GM18511 (cell line): ENCODE measurements around the gene RAMP3.
"Not testable (repeated sequence)": the region's sequence is repeated elsewhere in the genome, so short reads cannot be mapped to it uniquely, and the experiment has no call there.

Source experiments
- ATAC-seq: cut with Tn5 transposase; IDR thresholded peaks from one replicate; pipeline ENCODE4 v1.9.1; 2021; ENCODE audit warnings: mild to moderate bottlenecking, moderate library complexity; ENCODE audit not compliant: unreplicated experiment

The RAMP3 gene

GRCh38 chr7:45131891-45132290 lies 25.7 kb upstream of the RAMP3 start:
- ATAC-seq: no peak

GRCh38 chr7:45132708-45133320 lies 24.8 kb upstream of the RAMP3 start:
- ATAC-seq: no peak

- no peak for ATAC-seq
These were observed 24.2 kb upstream of the RAMP3 start for GRCh38 chr7:45133352-45133751.

GRCh38 chr7:45133877-45134276 lies 23.7 kb upstream of the RAMP3 start:
- ATAC-seq: no peak

- ATAC-seq: no peak
These were observed 21.2 kb upstream of the RAMP3 start for GRCh38 chr7:45136106-45137060.

GRCh38 chr7:45138433-45139267 lies 18.9 kb upstream of the RAMP3 start:
- no peak for ATAC-seq

GRCh38 chr7:45140827-45141226 lies 16.8 kb upstream of the RAMP3 start:
- no peak for ATAC-seq

GRCh38 chr7:45143616-45144015 lies 14.0 kb upstream of the RAMP3 start:
- ATAC-seq: no peak

GRCh38 chr7:45145881-45146280 lies 11.7 kb upstream of the RAMP3 start:
- no peak for ATAC-seq

GRCh38 chr7:45146531-45147379 lies 10.8 kb upstream of the RAMP3 start:
- ATAC-seq: no peak

GRCh38 chr7:45147858-45148652 lies 9.5 kb upstream of the RAMP3 start:
- ATAC-seq: no peak

- no peak for ATAC-seq
These were observed 9.0 kb upstream of the RAMP3 start for GRCh38 chr7:45148653-45148973.

GRCh38 chr7:45149606-45150005 lies 8.0 kb upstream of the RAMP3 start:
- ATAC-seq: no peak

- ATAC-seq: no peak
These were observed 7.4 kb upstream of the RAMP3 start for GRCh38 chr7:45150199-45150598.

GRCh38 chr7:45151131-45151684 lies 6.4 kb upstream of the RAMP3 start:
- ATAC-seq: no peak

- ATAC-seq: no peak
These were observed 5.6 kb upstream of the RAMP3 start for GRCh38 chr7:45151967-45152366.

GRCh38 chr7:45153233-45153632 lies 4.4 kb upstream of the RAMP3 start:
- no peak for ATAC-seq

- not testable (repeated sequence) for ATAC-seq
These were observed 3.7 kb upstream of the RAMP3 start for GRCh38 chr7:45153861-45154260.

GRCh38 chr7:45155357-45155900 lies 2.2 kb upstream of the RAMP3 start:
- ATAC-seq: no peak
